Forelimb muscle (tissue), 1 donor: ENCODE results near the gene CHST15. TPM values are rescaled to one million over a fixed set of nuclear protein-coding genes. Genes with fewer than 3 reads are reported as not detected.

Experiments used
- DNase-seq: peaks from one replicate; pipeline ENCODE4 v3.0.0-alpha.2; 2013; ENCODE audit warnings: low read depth
- polyA plus RNA-seq: library from polyadenylated mRNA; unstranded; fragments of 120-200 nt; gene quantifications from one replicate; pipeline ENCODE4 v1.2.1, GENCODE V29; 2013; ENCODE audit not compliant: insufficient read length

CHST15 gene
- polyA plus RNA-seq, 1 donor: 13.9 TPM

DNA sequence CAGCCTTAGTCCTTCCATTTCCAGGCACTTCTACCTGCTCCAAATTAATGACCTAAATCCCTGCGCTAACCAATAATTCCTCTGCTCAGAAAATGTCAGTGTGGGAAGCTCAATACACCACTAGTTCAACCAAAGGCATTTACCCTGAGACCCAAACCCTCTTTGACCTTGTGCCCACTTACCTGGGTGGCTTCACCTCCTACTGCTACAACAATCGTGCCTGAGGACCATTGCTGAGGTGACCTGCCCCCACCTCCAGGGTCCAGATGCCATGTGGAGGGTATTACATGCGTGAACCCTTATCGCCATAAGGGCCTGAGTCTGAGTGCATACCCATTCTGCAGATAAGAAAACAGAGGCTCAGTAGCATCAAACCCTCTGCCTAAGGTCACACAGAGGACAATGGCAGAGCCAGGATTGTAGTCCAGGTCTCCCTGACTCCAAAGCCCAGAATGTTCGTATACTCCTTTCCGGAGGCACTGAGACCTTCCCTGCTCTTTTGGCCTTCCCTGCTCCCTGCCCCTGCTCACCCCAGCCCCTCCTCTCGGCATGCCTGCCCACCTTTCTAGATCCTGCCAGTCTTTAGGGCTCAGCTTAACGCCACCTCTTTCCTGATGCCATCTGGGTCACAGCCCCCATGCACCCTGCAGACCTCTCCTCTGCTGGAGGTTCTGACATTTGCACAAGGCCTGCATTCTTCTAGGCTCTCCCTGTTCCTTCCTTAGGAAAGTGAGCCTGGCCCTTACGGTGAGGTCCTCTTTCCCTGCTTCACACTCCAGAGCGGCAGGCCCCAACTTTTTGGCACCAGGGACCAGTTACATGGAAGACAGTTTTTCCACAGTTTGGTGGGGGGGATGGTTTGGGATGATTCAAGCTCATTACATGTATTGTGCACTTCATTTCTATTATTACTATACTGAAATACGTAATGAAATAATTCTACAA lies 94.9 kb downstream of the CHST15 start:
- no peak for DNase-seq

DNA sequence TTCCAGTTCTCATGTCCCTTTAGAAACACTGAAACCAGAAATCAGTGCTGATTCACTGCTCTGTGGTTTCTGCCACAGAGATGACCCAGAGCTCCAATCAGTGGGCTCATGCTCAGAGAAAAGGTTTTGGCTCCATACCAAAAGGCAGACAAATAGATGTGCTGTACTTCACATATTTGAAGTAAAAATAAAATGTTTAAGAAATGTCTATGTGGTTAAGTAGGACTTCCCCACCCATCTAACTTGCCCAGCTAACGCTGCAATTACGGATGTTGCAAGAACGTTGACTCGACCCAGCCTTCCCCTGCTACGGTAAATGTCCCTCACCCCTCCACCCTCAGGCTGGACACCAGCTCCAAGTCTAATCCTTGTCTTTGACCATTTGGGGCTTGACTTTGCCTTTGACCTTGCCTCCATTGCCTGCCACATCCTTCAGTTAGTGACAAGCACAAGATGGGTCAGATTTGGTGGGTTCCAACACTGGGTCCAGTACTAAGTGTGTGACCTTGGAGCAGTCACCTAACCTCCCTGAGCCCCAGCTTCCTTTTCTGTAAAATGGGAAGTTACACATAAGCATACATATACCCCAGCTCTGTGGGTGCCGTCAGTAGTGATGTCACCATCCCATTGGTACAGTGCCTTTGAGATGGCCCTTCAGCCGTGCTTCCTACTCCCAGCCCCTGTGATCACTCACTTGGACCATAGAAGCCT lies 95.8 kb downstream of the CHST15 start:
- DNase-seq: no peak

DNA sequence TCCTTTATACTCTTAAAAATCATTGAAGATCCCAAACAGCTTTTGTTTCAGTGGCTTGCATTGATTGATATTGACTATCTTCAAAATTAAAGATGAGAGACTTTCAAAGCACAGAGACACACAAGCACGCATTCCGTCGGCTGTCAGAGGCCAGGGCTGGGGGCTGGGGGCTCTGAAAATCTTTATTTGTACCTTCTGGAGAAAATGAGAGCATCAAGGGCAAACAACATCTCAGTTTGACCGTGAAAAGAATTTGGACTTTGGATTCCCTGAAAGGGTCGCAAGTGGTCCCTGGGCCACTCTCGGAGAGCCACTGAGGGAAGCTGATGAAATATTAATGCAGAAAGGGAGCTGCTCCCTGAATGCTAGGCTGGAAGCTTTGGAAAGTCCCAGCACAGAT lies 96.4 kb downstream of the CHST15 start:
- DNase-seq: no peak

DNA sequence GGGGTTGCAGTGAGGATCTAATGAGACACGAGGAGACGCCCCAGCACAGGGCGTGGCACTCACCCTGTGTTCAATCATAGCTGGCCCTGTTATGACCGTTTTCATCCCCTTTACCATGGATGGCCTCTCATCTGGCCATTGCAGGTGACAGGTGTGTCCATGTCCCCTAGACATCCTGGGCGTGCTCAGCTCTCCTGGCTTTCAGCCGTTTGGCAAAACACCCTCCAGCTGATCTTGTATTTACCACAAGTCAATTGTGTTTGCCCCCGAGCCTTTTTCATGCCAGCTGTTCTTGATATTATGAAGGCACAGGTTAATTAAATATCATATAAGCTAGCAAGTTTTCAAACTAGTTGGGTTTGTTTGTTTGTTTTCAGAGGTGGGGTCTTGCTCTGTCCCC lies 97.1 kb downstream of the CHST15 start:
- no peak for DNase-seq

DNA sequence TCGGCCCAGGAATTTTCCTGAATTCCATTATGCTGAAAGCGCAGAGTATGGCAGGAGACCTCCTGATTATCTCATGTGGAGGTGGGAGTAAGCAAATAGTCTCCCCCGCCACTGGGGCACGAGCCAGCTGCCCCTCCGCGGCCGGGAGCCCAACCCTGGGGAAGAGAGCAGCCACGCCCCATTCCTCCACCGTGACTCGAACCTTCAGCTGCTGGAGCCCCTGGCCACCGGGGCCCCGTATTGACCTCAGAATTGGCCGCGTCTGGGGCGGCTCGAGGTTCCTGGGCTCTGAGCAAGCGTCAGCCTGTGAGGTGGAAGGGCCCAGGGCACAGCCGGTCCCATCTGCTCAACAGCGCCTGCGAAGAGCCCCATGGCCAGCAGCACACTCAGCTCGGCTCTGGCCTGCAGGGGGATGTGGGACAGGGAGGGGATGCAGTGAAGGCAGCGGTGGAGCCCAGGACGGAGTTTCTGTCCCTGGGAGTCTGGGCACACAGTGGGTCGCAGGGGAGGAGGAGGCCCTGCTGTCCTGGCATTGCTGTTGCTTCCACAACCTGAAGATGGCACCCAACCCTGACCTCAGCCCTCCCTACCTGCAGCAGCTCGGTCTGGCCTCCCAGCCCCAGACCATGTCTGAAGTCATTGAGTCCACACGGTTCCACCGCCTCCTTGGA lies 97.8 kb downstream of the CHST15 start:
- no peak for DNase-seq

DNA sequence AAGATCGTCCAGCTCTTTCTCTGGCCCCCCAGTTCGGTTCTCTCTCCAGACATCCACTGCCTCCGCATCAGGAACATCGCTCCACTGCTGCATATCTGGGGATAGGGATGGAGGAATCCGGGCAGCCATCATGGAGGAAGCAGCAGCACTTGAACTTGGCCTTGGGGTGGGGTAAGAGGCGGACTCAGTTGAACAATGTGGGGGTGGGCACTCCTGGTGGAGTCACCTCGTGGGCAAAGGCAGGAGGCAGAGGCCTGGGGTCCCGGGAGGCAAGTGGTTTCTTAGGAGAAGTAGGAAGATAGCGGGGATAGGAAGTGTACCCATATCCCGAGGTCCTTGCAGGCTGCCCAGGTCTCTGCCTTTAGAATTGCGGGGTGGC lies 98.3 kb downstream of the CHST15 start:
- DNase-seq: no peak

DNA sequence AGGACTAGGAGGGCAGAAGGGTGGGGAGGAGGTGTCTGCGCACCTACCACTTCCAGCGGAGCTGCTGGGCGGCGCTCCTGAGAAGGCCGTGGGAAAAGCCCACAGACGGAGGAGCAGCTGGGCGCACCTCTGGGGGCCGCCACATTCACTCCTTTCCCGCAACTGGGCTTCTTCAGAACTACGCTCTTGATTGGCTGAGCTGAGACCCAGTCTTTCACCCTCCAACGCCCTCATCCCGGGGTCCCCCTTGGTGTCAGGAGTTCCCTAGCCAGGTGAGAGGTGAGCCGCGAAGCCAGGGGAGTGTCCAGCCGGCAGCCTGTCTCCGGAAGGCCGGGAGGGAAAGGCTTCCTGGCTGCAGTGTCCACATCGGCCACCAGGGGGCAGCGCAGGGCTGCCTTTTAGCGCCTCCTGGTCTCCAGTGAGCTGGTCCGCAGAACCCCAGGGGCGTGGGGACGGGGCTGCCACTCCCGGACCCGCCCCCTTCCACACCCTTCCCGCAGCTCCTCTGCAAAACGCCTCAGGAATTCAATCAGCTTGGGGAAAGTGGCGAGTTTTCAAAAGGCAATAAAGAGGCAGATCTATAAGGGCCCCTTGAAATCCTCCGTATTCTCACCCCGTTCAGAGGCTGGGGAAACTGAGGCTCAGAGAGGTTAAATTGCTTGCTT lies 98.8 kb downstream of the CHST15 start:
- no peak for DNase-seq

DNA sequence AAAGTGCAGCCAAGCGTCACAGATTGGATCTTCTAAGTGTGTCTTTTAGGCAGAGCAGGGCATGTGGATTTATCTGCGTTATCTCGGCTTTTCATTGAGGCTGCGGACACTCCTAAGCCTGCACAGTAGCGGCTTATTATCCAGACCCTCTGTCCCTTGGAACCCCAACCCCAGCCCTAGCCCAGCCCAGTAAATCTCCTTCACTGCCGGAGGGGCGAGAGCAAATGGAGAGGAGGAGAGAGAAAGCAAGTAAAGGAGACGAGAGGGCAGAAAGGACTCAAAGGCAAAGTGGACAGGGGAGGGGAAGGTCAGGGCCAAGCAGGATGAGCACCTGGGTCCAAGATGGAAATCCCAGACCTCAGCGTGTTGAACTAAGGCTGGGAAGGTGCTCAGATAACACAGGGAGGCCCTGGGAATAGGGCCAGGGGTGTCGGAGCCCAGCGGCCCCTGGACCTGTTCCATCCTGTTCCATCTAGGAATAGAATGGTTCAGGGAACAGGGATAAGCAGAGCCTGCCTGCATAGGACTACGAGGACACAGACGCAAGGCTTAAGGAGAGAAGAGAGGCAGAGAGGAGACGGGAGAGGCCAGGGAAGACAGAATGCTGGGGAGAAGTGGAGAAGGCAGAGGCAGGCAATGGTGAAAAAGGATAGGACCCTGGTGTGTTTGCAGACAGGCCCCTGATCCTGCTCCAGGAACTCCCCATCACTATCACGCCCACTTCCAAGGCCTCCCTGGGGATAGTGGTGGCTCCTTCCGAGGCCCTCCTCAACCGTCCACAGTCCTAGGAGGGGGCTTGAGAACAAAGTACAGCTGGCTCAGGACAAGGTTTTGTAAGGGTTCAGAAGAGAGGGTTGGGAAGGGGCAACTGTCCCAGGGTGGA lies 99.6 kb downstream of the CHST15 start:
- no peak for DNase-seq

DNA sequence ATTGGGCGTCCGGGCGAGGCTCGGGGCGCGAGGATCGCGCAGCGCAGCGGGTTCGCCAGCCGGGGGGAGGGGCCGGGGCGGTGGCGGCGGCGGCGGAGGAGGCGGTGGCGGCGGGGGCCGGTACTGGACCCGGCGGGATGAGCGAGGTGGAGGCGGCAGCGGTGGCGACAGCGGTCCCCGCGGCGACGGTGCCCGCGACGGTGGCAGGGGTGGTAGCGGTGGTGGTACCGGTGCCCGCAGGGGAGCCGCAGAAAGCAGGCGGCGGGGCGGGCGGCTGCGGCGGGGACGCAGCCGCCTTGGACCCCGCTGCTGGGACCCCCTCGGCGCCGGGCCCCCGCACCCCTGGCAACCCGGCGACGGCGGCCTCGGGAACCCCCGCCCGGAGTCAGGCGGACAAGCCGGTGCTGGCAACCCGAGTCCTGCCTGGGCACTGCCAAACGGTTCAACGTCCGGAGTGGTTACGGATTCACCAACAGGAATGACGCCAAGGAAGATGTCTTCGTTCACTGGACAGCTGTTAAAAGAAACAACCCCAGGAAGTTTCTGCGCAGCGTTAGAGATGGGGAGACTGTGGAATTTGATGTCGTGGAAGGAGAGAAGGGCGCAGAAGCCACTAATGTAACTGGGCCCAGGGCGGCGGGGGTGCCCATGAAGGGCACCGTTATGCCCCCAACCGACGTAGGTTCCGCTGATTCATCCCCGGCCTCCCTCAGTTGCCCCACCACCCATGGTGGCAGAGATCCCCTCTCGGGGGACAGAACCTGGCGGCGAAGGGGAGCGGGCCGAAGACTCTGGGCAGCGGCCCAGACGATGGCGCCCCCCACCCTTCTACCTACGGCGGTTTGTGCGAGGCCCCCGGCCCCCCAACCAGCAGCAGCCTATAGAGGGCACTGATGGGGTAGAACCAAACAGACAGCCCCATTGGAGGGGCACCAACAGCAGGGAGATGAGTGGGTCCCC lies 101.5 kb downstream of the CHST15 start:
- DNase-seq: no peak

DNA sequence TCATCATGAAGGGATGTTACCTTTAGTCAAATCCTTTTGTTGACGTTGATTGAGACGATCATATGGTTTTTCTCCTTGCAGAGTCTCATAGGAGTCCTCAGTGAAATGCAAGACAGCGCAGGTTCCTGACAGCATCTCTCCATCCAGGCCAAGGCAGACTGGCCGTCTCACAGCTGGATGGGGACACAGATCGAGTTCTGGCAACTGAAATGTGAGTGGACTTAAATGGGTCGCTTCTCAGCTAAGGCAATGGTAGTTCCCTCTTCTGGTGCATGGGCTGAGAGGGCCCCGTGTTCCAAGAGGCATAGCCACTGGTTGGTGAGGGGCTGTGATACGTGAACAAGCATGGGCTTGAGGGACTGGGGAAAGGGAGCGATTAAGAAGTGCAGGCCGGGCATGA lies 102.5 kb downstream of the CHST15 start:
- no peak for DNase-seq

DNA sequence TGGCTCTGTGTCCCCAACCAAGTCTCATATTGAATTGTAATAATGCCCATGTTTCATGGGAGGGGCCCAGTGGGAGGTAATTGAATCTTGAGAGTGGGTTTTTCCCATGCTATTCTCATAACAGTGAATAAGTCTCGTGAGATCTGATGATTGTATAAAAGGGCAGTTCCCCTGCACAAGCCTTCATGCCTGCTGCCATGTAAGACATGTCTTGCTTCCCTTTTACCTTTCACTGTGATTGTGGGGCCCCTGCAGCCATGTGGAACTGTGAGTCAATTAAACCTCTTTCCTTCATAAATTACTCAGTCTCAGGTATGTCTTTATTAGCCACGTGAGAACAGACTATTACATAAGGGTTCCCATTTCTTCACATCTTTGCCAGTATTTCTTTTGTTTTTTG lies 104.7 kb downstream of the CHST15 start:
- no peak for DNase-seq

DNA sequence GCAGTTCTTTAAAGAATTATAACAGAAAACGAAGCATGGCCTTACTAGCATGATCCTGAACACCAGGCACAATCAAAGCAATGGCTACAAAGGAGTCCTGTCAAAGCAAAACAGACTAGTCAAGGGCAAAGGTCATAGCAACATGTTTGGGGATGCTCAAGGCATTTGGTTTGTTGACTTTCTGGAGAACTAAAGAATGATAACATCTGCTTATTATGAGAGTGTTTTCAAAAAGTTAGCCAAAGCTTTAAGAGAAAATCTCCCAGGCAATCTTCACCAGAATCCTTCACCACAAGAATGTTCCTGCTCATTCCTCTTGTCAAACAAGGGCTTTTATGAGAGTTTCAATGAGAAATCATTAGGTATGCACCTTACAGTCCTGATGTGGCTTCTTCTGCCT lies 106.7 kb downstream of the CHST15 start:
- DNase-seq: no peak

DNA sequence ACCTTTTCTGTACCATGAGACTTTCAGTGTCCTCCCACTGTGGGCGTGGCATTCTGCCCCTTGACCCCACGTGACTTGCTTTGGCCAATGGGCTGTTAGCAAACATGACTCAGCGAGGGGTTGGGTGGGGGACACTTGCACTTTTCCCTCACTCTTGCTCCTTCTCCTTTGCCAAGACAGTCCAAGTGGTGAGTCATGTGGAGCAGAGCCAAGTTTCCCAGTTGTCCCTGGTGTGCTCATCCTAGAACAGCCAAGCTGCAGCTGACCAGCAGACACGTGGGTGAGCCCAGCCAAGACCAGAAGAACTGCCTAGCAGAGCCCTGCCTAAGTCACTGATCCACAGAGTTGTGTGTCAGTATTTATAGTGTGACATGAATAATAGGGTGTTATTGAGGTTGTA lies 119.0 kb downstream of the CHST15 start:
- DNase-seq: no peak

DNA sequence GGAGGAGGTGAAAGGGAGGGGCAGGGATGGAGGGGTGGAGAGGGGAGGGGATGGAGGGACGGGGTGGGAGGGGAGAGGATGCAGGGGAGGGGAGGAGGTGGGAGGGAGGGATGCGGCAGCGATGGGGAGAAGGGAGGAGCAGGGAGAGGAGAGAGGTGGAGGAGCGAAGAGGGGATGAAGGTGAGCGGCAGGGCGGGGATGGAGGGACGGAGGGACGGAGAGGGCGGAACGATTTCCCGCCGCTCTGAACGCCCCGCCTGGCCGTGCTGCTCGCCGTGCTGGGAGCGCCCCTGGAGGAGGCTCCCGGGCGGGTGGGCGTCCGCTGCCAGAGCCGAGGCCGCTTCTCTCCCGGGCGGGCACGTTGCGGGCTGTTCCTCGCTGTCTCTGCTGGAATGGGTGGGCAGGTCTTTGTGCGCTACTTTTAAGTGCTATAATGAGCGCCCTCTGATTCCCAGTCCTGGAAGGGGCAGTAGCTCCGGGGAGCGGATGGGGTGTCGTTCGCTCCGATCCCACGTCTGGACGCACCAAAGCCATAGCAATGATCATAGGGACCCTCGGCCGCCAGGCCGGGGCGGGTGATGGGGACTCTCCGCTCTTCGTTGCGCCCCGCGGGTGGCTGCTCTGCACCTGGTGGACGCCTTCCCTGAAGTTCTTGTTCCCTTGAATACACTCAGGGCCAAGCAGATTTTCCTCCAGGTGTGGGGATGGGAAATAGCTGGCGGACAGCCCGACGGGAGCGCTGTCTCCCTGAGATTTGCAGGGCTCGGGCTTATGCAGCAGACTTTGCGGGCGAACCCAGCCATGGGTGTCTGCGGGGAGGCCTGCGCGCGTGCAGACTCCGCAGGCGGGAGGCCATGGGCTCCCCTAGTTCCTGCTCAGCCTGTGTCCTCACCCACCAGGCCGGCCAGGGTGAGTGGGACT lies 120.7 kb downstream of the CHST15 start:
- DNase-seq: no peak

DNA sequence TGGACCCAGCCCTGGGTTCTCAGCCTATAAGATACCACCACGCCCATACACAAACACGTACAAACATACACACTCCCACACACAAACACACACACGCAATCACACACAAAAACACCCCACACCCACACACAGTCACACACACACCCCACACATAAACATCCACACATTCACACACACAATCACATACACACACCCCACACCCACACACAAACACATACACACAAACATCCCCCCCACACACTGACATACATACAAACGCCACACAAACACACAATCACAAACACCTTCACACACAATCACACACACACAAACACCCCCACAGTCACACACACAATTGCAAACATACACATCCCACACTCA lies 122.5 kb downstream of the CHST15 start:
- DNase-seq: no peak

DNA sequence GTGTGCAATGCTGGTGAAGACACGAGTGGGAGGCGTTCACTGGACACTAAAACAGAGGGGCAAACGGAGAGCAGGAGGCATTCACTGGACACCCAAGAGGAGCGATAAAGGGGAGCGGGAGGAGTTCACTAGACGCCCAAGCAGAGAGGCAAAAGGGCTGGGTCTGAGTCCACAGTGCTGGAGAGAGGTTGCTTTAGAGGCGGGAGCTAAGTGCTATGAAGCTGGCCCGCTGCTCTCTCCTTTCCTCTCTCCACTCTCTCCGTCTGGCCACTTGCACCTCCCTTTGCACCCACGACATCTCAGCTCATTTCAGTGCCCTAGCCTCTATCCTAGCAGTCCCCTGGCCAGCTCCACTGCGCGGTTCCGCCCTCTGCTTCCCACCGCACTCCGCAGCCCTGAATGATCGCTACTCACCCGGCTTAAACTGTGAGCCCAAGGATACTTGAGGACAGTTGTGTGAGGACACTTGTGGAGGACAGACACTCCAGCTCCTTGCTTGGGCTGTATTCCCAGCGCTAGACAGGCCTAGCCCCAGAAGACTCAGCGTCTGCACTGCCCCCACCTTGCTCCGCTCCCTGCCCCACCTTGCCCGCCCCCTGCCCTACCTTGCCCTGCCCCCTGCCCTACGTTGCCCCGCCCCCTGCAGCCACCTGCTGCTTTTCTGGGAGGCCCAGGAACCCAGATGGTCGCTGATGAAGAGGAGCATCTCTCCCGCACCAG lies 123.0 kb downstream of the CHST15 start:
- no peak for DNase-seq

DNA sequence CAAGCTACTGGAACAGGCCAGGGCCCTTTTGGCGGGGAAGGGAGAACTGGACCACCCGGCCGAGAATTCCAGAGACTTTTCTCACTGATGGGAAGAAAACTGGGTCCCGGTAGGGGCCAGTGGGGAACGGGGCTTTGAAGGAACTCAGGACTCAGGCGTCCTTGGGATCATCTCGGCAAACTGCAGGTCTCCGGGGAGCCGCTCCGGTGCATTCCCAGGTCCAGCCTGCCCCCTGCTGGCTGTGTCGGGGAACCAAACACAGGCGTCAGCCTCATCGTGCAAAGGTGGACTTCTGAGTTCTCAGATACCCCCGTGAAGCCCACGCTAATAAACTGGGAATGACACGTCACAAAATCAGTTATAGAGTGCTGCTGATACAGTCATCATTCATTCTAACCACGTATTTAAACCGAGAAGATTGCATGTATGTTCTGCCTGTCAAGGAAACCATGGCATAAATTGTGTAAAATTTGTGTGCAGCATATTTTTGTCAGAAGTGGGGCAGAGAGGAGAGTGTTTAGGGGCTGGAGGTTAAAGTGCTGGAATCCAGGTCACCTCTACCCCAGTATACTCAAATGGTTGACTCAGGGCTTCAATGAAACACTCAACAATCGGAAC lies 125.7 kb downstream of the CHST15 start:
- DNase-seq: peak; percentile 8

DNA sequence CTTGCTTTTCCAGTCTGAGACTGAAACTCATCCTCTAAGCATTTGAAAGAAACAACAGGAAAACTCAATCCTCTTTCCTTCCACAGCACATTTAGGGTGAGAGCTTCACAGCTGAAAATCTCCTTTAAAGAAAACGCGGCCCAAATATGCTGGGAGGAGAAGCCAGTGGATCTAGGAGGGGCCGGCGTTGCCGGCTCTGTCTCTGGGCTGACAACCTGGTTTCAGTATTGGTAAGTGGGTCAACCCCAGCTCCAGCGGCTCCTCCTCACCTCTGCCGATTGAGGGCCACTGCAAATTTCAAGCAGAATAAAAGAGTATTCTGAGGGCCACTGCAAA lies 126.5 kb downstream of the CHST15 start:
- no peak for DNase-seq
